ENCODE data around the gene OTOS.

OTOS gene

DNA sequence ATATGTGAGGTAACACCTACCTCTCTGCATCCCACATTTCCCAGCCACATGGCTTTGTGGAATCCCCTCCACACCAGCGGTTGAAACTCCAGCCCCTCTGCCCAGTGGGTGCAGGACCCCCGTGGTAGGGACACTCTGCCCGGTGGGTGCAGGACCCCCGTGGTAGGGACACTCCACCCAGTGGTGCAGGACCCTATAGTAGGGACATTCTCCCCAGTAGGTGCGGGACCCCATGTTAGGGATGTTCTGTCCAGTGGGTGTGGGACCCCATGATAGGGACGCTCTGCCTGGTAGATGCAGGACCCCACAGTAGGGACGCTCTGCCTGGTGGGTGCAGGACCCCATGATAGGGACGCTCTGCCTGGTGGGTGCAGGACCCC, 15.8 kb downstream of the OTOS start:
- Histone ChIP-seq H3K9ac (ENCODE audit: low read depth in 1 of 2, low read length in 2 of 2) (no peak overlapping the region), H3K4me1 (ENCODE audit: control insufficient read depth in 1 of 2, insufficient read depth in 2 of 2, low read length in 2 of 2) (no peaks in the 10 kb centered on the region), H3K27me3 (ENCODE audit: control insufficient read depth in 1 of 2, insufficient read depth in 2 of 2, low read length in 2 of 2) (no peaks in the 10 kb centered on the region), H3K9me3 (ENCODE audit: control insufficient read depth in 1 of 2, low read length in 2 of 2) (no peaks in the 10 kb centered on the region), H3K36me3 (ENCODE audit: control insufficient read depth in 1 of 2, insufficient read depth in 2 of 2, low read length in 2 of 2) (peaks cover 17 to 25% of the 10 kb centered on the region in 2 donors), H3K27ac (ENCODE audit: low read depth, low read length) (no peak overlapping the region), H3K4me3 (ENCODE audit: low read depth in 1 of 2, low read length in 2 of 2) (no peak overlapping the region)

GRCh38 chr2:240123821-240124650, 16.4 kb downstream of the OTOS start:
- Histone ChIP-seq H3K27me3 (ENCODE audit: control insufficient read depth in 1 of 2, insufficient read depth in 2 of 2, low read length in 2 of 2) (no peaks in the 10 kb centered on the region), H3K4me3 (ENCODE audit: low read depth in 1 of 2, low read length in 2 of 2) (no peak overlapping the region), H3K9me3 (ENCODE audit: control insufficient read depth in 1 of 2, low read length in 2 of 2) (no peaks in the 10 kb centered on the region)

GRCh38 chr2:240121675-240122074, 18.8 kb downstream of the OTOS start:
- no peaks in the 10 kb centered on the region for H3K4me1 ChIP-seq (ENCODE audit: control insufficient read depth in 1 of 2, insufficient read depth in 2 of 2, low read length in 2 of 2)
- H3K9ac ChIP-seq (ENCODE audit: low read depth in 1 of 2, low read length in 2 of 2), result no peak overlapping the region
- no peaks in the 10 kb centered on the region for H3K9me3 ChIP-seq (ENCODE audit: control insufficient read depth in 1 of 2, low read length in 2 of 2)
- no peak overlapping the region for H3K4me3 ChIP-seq (ENCODE audit: low read depth in 1 of 2, low read length in 2 of 2)
- no peak overlapping the region for H3K27ac ChIP-seq (ENCODE audit: low read depth, low read length)
- peaks cover 0 to 4% of the 10 kb centered on the region in 2 donors for H3K36me3 ChIP-seq (ENCODE audit: control insufficient read depth in 1 of 2, insufficient read depth in 2 of 2, low read length in 2 of 2)
- H3K27me3 ChIP-seq (ENCODE audit: control insufficient read depth in 1 of 2, insufficient read depth in 2 of 2, low read length in 2 of 2), result no peaks in the 10 kb centered on the region

More at GRCh38 chr2:240123821-240124650, 16.4 kb downstream of the OTOS start:
- H3K4me1 ChIP-seq (ENCODE audit: control insufficient read depth in 1 of 2, insufficient read depth in 2 of 2, low read length in 2 of 2), result no peaks in the 10 kb centered on the region
- H3K9ac ChIP-seq (ENCODE audit: low read depth in 1 of 2, low read length in 2 of 2), result no peak overlapping the region
- H3K36me3 ChIP-seq (ENCODE audit: control insufficient read depth in 1 of 2, insufficient read depth in 2 of 2, low read length in 2 of 2), result peaks cover 17 to 19% of the 10 kb centered on the region in 2 donors
- H3K27ac ChIP-seq (ENCODE audit: low read depth, low read length), result no peak overlapping the region

DNA sequence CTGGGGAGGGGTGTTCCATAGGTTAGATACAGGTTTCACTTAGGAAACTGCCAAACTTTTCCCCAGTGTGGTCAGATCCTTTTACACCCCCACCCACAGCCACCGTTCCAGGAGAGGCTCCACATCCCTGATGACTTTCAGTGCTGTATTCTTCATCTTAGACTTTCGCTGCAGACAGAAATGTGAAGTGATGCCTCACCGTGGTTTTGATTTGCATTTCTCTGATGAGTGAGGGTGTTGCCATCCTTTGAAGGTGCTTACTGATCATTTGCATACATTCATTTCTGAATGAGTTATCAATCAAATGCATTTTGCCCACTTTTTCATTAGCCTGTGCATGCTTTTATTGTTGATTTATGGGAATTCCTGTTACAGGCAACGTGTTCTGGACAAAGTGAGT, 19.3 kb downstream of the OTOS start:
- Histone ChIP-seq H3K27ac (ENCODE audit: low read depth, low read length) (no peak overlapping the region), H3K4me3 (ENCODE audit: low read depth in 1 of 2, low read length in 2 of 2) (no peak overlapping the region), H3K36me3 (ENCODE audit: control insufficient read depth in 1 of 2, insufficient read depth in 2 of 2, low read length in 2 of 2) (no peaks in the 10 kb centered on the region), H3K9me3 (ENCODE audit: control insufficient read depth in 1 of 2, low read length in 2 of 2) (no peaks in the 10 kb centered on the region), H3K27me3 (ENCODE audit: control insufficient read depth in 1 of 2, insufficient read depth in 2 of 2, low read length in 2 of 2) (no peaks in the 10 kb centered on the region), H3K9ac (ENCODE audit: low read depth in 1 of 2, low read length in 2 of 2) (no peak overlapping the region), H3K4me1 (ENCODE audit: control insufficient read depth in 1 of 2, insufficient read depth in 2 of 2, low read length in 2 of 2) (no peaks in the 10 kb centered on the region)

- no peak overlapping the region for H3K9ac ChIP-seq (ENCODE audit: low read depth in 1 of 2, low read length in 2 of 2)
- peaks cover 0 to 4% of the 10 kb centered on the region in 2 donors for H3K27me3 ChIP-seq (ENCODE audit: control insufficient read depth in 1 of 2, insufficient read depth in 2 of 2, low read length in 2 of 2)
- H3K27ac ChIP-seq (ENCODE audit: low read depth, low read length), result no peak overlapping the region
- no peaks in the 10 kb centered on the region for H3K4me1 ChIP-seq (ENCODE audit: control insufficient read depth in 1 of 2, insufficient read depth in 2 of 2, low read length in 2 of 2)
- H3K4me3 ChIP-seq (ENCODE audit: low read depth in 1 of 2, low read length in 2 of 2), result no peak overlapping the region
- no peaks in the 10 kb centered on the region for H3K36me3 ChIP-seq (ENCODE audit: control insufficient read depth in 1 of 2, insufficient read depth in 2 of 2, low read length in 2 of 2)
- H3K9me3 ChIP-seq (ENCODE audit: control insufficient read depth in 1 of 2, low read length in 2 of 2), result no peaks in the 10 kb centered on the region
Measured at GRCh38 chr2:240114233-240114632, 26.2 kb downstream of the OTOS start.

GRCh38 chr2:240112914-240113690, 27.4 kb downstream of the OTOS start:
- no peaks in the 10 kb centered on the region for H3K36me3 ChIP-seq (ENCODE audit: control insufficient read depth in 1 of 2, insufficient read depth in 2 of 2, low read length in 2 of 2)
- H3K4me3 ChIP-seq (ENCODE audit: low read depth in 1 of 2, low read length in 2 of 2), result no peak overlapping the region
- H3K27me3 ChIP-seq (ENCODE audit: control insufficient read depth in 1 of 2, insufficient read depth in 2 of 2, low read length in 2 of 2), result peaks cover 0 to 4% of the 10 kb centered on the region in 2 donors
- no peak overlapping the region for H3K27ac ChIP-seq (ENCODE audit: low read depth, low read length)
- no peak overlapping the region for H3K9ac ChIP-seq (ENCODE audit: low read depth in 1 of 2, low read length in 2 of 2)
- H3K4me1 ChIP-seq (ENCODE audit: control insufficient read depth in 1 of 2, insufficient read depth in 2 of 2, low read length in 2 of 2), result no peaks in the 10 kb centered on the region
- H3K9me3 ChIP-seq (ENCODE audit: control insufficient read depth in 1 of 2, low read length in 2 of 2), result no peaks in the 10 kb centered on the region

- peaks cover 0 to 4% of the 10 kb centered on the region in 2 donors for H3K27me3 ChIP-seq (ENCODE audit: control insufficient read depth in 1 of 2, insufficient read depth in 2 of 2, low read length in 2 of 2)
- no peaks in the 10 kb centered on the region for H3K36me3 ChIP-seq (ENCODE audit: control insufficient read depth in 1 of 2, insufficient read depth in 2 of 2, low read length in 2 of 2)
- H3K9ac ChIP-seq (ENCODE audit: low read depth in 1 of 2, low read length in 2 of 2), result no peak overlapping the region
- H3K4me3 ChIP-seq (ENCODE audit: low read depth in 1 of 2, low read length in 2 of 2), result no peak overlapping the region
- no peaks in the 10 kb centered on the region for H3K4me1 ChIP-seq (ENCODE audit: control insufficient read depth in 1 of 2, insufficient read depth in 2 of 2, low read length in 2 of 2)
- H3K27ac ChIP-seq (ENCODE audit: low read depth, low read length), result no peak overlapping the region
- no peaks in the 10 kb centered on the region for H3K9me3 ChIP-seq (ENCODE audit: control insufficient read depth in 1 of 2, low read length in 2 of 2)
Measured at GRCh38 chr2:240111253-240111652, 29.2 kb downstream of the OTOS start.

GRCh38 chr2:240109386-240109785, 31.1 kb downstream of the OTOS start:
- peaks cover 0 to 4% of the 10 kb centered on the region in 2 donors for H3K27me3 ChIP-seq (ENCODE audit: control insufficient read depth in 1 of 2, insufficient read depth in 2 of 2, low read length in 2 of 2)

DNA sequence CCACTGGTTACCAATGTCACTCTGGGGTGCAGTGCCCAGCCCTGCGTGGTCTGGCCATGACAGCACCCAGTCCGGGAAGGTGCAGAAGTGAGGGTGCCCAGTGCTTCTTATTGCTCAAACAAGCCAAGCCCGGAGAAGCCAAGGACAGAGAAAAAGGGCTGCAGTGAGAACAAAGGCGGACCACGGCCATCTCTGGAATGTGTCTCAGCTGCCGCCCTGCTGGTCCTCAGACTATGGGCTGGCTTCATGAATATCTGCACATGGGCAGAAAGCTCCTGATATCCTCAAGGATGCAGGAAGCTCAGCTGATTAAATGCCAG, 33.0 kb downstream of the OTOS start:
- no peaks in the 10 kb centered on the region for H3K4me1 ChIP-seq (ENCODE audit: control insufficient read depth in 1 of 2, insufficient read depth in 2 of 2, low read length in 2 of 2)
- no peak overlapping the region for H3K27ac ChIP-seq (ENCODE audit: low read depth, low read length)
- H3K9ac ChIP-seq (ENCODE audit: low read depth in 1 of 2, low read length in 2 of 2), result no peak overlapping the region
- H3K9me3 ChIP-seq (ENCODE audit: control insufficient read depth in 1 of 2, low read length in 2 of 2), result no peaks in the 10 kb centered on the region
- H3K36me3 ChIP-seq (ENCODE audit: control insufficient read depth in 1 of 2, insufficient read depth in 2 of 2, low read length in 2 of 2), result no peaks in the 10 kb centered on the region
- H3K27me3 ChIP-seq (ENCODE audit: control insufficient read depth in 1 of 2, insufficient read depth in 2 of 2, low read length in 2 of 2), result no peaks in the 10 kb centered on the region
- no peak overlapping the region for H3K4me3 ChIP-seq (ENCODE audit: low read depth in 1 of 2, low read length in 2 of 2)

More at GRCh38 chr2:240109386-240109785, 31.1 kb downstream of the OTOS start:
- Histone ChIP-seq H3K4me1 (ENCODE audit: control insufficient read depth in 1 of 2, insufficient read depth in 2 of 2, low read length in 2 of 2) (no peaks in the 10 kb centered on the region), H3K36me3 (ENCODE audit: control insufficient read depth in 1 of 2, insufficient read depth in 2 of 2, low read length in 2 of 2) (no peaks in the 10 kb centered on the region), H3K9ac (ENCODE audit: low read depth in 1 of 2, low read length in 2 of 2) (no peak overlapping the region), H3K9me3 (ENCODE audit: control insufficient read depth in 1 of 2, low read length in 2 of 2) (no peaks in the 10 kb centered on the region), H3K4me3 (ENCODE audit: low read depth in 1 of 2, low read length in 2 of 2) (no peak overlapping the region), H3K27ac (ENCODE audit: low read depth, low read length) (no peak overlapping the region)

GRCh38 chr2:240106765-240107476, 33.5 kb downstream of the OTOS start:
- H3K9ac ChIP-seq (ENCODE audit: low read depth in 1 of 2, low read length in 2 of 2), result no peak overlapping the region
- H3K36me3 ChIP-seq (ENCODE audit: control insufficient read depth in 1 of 2, insufficient read depth in 2 of 2, low read length in 2 of 2), result no peaks in the 10 kb centered on the region
- H3K27me3 ChIP-seq (ENCODE audit: control insufficient read depth in 1 of 2, insufficient read depth in 2 of 2, low read length in 2 of 2), result no peaks in the 10 kb centered on the region
- no peaks in the 10 kb centered on the region for H3K9me3 ChIP-seq (ENCODE audit: control insufficient read depth in 1 of 2, low read length in 2 of 2)
- no peak overlapping the region for H3K27ac ChIP-seq (ENCODE audit: low read depth, low read length)
- no peaks in the 10 kb centered on the region for H3K4me1 ChIP-seq (ENCODE audit: control insufficient read depth in 1 of 2, insufficient read depth in 2 of 2, low read length in 2 of 2)
- no peak overlapping the region for H3K4me3 ChIP-seq (ENCODE audit: low read depth in 1 of 2, low read length in 2 of 2)

Data from duodenal mucosa (tissue), 2 donors.